Measurements from ENCODE around the gene GTF3C1.

- TF ChIP-seq EZH2 (IDR thresholded peaks at IDR 0.05; ENCODE audit: insufficient read depth, poor library complexity, severe bottlenecking) (no peak), EZH2phosphoT487 (IDR thresholded peaks at IDR 0.05; ENCODE audit: insufficient read depth, low read depth) (no peak)
Measured at GRCh38 chr16:27460213-27460612, 89.5 kb downstream of the GTF3C1 start.
